ENCODE measurements around the gene RASL11B.
"Not testable (repeated sequence)": the region's sequence is repeated elsewhere in the genome, so short reads cannot be mapped to it uniquely, and the experiment has no call there.

The RASL11B gene, protein sequence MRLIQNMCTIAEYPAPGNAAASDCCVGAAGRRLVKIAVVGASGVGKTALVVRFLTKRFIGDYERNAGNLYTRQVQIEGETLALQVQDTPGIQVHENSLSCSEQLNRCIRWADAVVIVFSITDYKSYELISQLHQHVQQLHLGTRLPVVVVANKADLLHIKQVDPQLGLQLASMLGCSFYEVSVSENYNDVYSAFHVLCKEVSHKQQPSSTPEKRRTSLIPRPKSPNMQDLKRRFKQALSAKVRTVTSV

DNA sequence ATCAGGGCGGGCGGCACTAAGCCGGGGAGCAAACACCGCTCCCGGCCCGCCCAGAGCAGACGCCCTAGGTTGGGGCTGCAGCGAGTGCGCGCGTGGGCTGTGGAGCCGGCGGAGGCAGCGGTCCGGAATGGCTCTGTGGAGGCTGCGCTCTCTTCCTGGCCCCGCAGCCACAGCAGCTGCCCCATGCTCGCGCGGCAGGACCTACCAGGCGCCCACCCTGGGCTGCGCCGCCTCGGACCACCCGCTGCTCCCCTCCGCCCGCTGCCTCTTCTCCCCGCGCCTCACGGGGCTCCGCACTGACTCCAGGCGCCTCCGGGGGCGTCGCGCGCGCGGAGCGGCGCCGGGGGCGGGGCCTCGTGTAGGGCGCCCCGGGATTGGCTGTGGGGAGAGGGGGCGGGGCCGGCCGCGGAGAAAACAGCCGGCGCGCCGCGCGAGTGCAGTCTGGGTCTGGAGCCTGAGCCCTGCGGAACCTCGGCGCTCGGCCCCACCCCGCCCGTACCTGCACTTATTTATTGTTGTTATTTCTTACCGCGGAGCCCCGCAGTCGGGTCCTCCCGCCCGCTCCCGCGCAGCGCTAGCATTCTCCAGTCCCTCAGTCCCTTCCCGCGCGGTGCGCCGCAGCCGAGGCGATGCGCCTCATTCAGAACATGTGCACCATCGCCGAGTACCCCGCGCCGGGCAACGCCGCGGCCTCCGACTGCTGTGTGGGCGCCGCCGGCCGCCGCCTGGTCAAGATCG is at the start of gene RASL11B:
Gene RASL11B, plus strand, starts transcription at position 439 of the 738 bp plus-strand sequence. Its CDS starts 191 bp downstream, at position 630.
- DNase-seq (ENCODE audit: low spot score): peak; percentile 98

DNA sequence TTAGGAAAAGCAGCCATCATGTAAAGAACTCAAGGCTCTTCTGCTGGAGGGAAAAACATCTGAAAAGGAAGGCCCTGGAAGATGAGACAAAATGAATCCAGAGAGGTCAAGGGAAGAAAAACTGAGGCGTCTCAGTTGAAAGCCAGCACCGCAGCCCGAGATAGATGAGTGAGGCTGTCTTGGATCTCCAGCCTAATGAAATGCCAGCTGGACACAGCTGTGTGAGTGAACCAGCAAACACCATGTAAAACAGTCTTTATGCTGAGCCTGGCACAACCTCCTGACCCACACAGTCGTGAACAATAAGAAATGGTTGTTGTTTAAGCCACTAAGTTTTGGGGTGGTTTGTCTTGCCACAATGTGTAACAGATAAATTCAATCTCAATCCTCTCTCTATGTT is 48.6 kb upstream of the RASL11B start:
- DNase-seq (ENCODE audit: low spot score): no peak

DNA sequence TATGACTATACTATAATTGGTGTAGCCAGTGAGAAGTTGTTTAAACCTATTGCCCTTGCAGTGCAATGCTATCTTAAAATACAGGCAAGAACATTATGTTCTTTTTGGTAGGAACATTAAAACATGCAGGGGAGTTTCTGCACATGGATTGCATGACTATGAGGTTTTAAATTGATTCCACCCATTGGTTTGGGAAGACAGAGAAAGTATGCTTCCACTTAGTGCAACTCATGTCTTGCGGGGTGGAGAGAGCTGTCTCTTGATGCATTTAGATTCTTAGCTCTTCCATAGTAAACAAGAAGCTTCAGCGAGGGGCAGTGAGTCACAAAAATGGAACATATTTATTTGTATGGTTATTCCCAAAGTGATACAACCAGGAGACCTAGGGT is 39.5 kb upstream of the RASL11B start:
- DNase-seq (ENCODE audit: low spot score): no peak

DNA sequence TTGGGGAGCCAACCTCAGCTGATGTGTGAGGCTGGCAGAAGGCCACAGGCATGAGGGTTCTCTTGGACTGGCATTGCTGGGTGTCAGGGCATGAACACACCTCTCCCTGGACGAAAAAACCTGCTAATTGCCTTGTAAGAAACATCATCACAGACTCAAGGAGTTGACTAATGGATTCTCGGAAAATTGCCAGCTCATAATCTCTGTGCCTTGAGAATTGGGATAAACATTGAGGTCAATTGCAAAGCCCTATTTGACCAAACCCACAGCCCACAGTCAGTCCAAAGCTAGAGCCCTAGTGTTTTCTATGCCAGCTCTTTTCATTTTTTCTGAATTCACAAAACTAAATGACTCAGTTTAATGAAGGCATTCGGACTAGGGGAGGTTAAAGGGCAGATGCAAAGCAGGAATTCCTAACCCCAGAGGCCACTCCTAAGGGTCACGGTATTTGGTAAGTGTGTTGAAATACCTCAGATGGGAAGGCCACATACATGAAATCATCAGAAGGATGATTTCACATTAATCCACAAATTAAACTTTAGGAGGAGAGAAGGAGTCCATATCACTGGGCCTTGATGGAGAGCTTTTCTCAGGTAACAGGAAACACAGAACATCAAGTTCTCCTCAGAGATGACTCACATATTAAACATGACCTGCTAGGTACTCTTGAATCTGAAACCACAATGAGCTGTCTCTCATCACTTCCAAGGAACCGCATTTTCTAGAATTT is 39.0 kb upstream of the RASL11B start:
- no peak for DNase-seq (ENCODE audit: low spot score)

DNA sequence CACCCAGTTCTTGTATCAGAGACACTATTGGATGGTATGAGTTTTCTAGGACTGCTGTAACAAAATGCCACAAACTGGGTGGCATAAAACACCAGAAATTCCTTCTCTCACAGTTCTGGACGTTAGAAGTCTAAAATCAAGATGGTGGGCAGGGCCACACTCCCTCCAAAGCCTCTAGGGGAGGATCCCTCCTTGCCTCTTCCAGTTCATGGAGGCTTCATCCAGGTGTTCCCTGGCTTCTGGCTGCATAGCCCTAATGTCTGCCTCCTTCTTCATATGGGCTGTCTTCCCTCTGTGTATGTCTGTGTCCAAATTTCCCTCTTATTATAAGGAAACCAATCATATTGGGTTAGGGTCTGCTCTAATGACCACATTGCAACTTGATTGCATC is 38.4 kb upstream of the RASL11B start:
- no peak for DNase-seq (ENCODE audit: low spot score)

DNA sequence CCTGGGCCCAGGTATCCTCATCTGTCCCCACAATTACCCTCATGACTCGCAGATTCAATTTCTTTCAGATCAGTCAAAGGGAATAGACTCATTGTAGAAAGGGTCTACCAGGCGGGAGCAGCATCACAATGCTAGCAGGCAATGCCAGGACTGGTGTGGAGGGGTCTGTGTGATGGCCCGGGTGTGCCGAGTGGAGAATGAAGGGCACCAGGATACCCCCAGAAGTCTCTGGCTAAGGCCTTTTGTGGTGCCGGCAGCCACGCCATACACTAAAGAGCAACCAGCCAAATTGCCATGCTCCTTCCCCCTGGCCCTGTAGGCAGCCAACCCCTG is 37.9 kb upstream of the RASL11B start:
- no peak for DNase-seq (ENCODE audit: low spot score)

DNA sequence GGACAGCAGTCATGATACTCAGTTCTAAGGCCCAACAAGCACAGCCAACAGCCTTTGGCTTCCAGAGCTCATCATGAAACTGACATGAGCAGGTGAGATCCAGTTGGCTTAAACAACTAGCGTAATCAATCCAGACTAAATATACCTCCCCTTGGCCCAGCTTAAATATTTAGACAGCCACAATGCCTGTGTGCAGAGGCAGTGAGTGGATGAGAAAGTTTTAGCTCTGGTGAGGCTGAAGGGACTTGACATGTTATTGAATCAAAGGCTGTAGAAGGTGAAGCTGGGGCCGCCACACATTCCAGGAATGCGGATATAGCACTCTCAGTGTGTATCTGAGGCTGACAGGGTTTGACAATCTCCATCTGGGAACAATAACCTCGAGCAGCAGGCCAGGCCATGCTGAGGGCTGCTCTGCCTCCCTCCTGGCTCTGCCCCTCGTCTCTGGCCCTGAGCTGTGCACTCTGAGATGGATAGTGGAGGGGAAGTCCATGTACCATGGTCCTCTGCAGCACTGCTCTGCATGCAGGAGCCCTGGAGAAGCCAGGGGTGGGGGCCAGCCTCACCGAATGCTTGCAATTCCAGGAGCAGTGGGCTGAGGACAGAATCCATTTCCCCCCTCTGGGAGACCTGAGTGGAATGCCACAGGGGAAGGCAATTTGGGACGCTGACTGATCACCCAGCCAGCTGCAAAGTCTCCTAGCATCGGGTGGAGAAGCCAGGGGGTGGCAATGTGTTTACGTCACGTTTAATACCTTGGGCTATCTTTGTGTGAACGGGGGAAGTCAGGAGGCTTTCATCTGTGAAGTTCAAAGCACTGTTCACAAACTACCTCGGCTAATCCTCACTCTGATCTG is 37.3 kb upstream of the RASL11B start:
- DNase-seq (ENCODE audit: low spot score): peak; percentile 34

DNA sequence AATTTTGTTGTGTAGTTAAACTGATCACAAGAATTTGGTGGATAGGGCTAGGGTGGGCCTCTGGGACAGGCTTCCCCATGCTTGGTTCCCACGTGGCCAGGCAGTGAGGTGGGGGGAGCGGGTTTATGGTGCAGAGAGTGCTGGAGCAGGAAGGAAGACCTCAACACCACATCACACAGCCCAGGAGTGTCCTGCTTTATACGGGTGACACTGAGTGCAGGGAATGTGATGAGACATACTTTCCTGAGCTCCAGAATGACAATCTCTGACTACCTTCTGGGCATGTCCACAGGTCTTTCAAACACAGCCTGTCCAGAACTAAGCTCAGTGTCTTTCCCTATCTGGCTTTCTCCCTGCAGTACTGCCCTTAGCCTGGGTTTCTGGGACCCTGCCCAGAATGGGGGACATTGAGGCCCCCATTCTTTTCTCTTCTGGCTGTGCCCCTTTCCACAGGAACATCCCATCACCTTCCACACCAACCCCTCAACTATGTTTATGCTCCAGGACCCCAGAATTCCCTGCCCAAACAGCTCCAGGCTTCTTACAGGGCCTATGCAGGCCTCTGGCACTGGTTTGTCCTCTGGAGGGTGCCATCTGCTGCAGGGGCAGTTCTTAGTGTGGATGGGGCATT is 36.5 kb upstream of the RASL11B start:
- DNase-seq (ENCODE audit: low spot score): no peak

DNA sequence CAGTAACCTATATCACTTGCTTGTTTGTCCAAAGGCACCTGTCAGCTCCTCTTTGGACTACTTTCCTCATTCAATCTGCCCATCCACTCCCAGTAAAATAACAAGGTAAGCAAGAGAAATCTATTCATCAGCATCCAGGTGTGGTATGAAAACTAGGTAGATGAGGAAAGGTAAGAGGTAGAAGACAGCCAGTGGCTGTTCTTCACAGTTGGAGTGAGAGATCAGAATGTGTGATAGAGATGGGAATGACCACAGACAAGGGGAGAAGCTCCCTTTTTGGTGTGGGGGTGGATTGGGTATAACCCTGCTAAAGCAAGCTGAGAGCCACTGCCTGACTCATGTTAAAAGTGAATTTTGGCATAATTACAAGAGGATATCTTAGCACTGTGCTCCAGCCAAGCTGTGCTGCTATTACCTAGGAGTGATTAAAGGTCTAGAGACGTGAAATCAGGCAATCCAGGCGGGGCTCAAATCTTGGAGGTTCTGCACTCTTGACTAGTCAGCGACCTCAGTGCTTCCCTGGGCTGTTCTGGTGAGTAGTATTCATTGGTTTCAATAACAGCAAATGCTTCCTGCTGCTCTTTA is 28.1 kb upstream of the RASL11B start:
- peak; percentile 27 for DNase-seq (ENCODE audit: low spot score)

DNA sequence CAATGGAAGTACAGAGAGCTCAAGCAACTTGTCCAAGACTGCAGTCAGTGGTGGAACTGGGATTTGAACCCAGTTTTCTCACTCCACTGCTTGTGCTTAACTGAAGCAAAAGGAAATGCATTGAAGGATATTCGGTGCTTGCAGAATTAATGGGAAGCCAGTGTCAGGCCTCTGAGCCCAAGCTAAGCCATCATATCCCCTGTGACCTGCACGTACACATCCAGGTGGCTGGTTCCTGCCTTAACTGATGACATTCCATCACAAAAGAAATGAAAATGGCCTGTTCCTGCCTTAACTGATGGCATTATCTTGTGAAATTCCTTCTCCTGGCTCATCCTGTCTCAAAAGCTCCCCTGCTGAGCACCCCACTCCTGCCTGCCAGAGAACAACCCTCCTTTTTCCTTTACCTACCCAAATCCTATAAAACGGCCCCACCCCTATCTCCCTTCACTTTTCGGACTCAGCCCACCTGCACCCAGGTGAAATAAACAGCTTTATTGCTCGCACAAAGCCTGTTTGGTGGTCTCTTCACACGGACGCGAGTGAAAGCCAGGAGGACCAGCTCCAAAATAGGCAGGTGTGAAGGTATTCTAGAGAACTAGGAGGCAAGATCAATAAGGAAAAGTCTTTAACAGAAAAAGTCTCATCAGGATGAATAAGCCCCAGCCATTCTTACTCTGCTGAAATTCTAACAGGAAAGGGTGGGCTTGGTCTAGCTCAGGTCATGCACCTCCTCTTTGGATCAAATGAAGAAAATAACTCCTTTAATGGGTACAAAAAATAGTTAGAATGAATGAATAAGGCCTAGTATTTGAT is 27.3 kb upstream of the RASL11B start:
- not testable (repeated sequence) for DNase-seq (ENCODE audit: low spot score)

DNA sequence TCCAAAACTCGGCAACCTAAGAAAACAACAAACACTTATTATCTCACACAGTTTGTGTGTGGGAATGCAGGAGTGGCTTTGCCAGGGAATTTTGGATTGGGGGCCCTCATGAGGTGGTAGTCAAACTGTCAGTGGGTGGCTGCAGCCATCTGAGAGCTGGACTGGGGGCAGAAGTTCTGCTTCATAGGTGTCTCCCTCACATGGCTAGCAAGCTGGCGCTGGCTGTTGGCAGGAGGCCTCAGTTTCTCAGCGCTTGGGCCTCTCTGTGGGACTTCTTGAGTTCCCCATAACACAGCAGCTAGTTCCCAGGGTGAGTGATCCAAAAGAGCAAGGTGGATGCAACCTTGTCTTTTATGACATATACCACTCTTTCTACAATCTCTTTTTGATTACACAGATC is 26.0 kb upstream of the RASL11B start:
- no peak for DNase-seq (ENCODE audit: low spot score)

DNA sequence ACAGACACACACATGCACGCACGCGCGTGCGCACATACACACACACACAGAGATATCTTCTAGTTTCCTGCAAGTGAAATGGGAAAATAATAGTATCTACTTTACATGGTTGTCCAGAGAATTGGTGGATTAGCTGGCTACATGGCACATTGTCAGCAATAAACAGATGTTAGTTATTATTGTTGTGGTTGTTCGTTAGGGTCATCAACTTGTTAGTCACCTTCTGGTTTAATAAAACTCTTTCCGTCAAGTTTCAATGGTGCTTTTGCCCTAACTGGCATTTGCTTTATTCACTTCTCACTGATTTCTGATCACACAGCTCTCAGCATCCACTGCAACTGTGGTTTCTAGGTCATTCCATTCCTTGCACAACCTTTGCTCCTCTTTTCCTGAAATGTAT is 25.4 kb upstream of the RASL11B start:
- DNase-seq (ENCODE audit: low spot score): peak; percentile 47

DNA sequence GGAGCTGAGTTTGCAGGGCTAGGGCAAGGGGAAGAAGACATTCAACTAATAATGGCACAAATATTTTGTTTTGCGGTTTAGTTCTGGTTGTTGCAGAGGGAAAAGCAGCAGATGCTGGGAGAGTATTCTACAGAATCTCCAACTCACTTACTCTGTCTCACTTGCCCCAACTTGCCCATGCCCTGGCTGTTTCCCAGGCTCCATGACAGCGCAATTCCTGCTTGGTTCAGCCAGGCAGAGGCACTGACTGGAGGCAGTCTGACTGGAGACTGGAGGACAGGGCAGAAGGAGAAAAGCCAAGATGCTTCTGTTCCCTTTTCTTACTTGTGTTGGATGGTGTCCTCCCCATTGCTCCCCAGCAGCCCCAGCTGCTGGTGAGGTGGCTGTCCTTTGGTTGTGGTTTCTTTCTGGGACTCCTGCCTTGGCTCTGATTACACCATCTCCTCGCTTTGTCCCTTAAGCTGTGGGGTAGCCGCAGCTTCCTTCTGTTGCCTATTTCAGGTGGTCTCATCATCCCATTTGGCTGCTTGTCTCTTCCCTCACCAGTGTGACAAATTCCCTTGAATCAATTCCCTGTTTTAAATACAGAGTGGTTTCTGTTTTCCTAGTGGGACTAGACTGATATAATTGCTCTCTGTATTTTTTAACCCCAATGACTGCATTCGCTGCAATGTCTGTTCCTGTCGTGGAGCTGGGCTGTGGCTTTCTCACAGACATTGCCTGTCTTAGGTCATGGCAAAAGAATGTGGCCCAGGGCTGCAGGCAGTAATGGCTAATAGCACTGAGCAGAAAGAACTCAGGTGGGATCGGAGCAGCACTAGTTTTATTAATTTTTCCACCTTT is 24.2 kb upstream of the RASL11B start:
- DNase-seq (ENCODE audit: low spot score): peak; percentile 74

DNA sequence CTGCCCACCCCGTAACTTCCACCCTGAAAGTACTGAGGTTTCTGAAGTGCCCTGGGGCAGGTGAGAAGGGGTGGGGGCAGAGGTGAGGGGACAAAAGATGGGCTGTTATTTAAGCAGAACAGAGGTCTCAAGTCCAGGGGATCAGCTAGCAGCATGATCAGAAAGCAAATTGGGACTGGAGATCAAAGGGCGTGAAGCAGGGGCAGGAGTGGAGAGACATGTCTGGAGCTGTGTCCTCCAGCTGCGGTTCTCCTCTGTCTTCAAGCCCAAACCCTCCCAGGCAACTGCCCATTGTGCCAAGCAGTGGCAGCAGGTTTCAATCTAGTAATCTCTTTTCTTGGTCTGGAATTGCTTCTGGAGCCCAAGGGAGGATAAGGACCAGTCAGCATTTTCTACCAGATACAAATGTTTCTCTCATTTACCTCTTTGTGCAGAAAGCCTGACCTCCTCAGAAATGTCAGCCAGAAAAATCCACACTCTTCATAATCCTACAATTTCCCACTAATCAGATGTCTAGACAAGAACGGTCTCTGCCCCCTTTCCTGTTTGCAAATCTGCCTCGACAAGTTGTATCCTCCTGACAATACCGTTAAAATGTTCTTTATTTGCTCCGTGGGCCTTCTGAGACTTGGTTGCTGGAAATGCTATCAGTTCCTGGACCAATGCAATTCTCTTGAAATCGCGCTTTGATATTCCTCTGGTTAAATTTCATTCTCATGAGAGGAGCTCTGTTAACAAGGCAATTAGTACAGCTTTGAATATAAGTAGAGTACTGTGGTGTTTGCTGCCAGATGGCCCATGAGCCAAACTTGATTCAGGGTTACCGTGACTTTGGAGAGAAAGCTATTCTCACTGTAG is 23.2 kb upstream of the RASL11B start:
- no peak for DNase-seq (ENCODE audit: low spot score)

DNA sequence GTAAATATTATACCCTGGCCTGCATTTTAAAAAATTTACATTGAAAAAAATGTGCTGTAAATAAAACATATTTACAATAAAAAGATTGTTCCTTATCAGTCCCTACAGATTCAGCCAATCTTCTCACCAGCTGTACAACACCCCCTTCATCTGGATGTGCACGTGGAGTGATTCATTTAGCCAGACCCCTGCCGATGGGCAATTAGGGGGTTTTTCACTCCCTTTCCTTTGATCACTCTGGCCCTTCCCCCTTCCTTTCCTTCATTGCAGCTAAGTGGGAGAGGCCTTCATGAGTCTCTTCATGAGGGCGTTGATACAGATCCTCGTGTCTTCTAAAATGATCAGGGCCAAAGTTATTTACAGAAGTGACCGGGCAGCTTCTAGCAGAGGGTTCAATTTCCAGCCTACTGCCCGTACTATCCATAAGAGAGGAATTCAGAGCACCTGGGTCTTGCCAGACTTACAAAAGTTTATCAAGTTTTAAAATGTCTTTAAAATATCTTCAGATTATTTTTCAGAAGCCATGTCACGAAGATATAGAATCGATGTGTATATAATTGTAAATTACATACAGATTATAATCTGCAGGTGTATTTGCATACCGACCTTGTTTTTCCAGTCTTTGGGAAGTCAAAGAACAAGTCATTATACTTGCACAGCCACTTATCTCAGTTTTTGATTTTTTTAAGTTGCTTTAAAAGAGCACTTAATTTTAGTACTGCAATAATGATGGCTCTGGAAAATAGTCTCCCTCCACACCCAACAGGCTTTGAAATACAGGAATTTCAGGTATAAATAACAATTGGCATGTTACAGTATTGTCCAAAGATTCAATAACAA is 21.4 kb upstream of the RASL11B start:
- no peak for DNase-seq (ENCODE audit: low spot score)

DNA sequence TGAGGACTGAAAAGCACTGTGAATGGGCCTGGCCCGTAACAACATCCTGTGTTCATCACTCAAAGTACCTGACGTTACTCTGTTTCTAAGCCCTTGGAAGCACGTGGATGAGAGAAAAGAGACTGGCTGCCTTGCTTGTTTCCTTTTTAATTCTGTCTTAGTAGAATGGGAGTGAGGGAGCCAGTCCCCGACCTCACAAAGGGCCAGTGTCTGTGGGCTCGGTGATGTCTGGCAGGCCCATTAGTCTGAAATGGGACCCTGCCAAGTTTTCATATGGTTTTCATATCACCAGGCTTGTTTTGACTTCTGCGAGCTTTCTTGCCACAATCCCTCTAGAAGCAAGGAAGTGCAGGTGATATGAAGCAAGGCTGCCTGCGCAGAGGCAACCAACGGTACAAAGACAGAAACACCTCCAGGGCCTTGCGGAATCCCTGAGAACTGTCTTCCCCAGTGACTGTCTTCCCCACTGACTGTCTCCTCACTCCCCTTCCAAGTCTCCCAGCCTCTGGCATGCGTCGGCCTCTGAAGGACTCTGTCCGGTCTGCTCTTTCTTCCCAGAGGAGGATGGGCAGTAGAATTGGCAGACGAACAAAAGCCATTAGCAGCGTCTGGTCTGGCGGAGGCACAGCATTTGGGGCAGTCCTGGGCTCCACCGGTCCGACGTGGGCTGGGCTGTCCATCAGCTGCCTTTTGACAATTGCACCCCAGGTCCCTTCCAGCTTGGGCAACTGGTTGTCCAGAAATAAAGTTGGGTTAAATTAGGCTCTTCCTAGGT is 20.2 kb upstream of the RASL11B start:
- no peak for DNase-seq (ENCODE audit: low spot score)

DNA sequence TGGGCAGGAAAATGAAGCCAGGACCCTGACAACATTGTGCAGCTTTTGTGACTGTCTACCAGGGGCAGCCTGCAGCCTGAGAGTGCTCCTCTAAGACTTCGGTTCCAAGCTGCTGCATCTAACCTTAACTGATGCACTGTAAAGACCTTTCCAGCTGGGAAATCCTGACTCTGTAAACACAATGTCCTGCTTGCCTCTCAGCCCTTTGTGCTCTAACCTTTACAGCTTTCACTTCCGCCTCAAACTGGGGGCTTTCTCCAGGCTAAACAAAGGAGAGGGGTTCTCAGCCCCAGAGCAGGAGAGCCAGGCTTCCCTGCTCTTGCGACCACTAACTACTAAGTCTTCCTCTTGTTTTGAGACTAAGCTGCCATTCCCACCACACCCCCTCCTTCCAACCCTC is 19.3 kb upstream of the RASL11B start:
- no peak for DNase-seq (ENCODE audit: low spot score)

All from GM03348 (cell line).